Brain microvascular endothelial cell (primary cell): ENCODE results near the gene CCT6B.
"Not testable (repeated sequence)": the region's sequence is repeated elsewhere in the genome, so short reads cannot be mapped to it uniquely, and the experiment has no call there.

Source experiments
- DNase-seq: peaks from one replicate; pipeline ENCODE4 v3.0.0-alpha.2; 2020
- H3K27ac ChIP-seq: fragments of 250-450 bp; sonication (Bioruptor Pico); 2 replicates; pipeline ENCODE4 v1.5.1; 2020; ENCODE audit warnings: mild to moderate bottlenecking, moderate library complexity
- H3K27me3 ChIP-seq: fragments of 250-450 bp; sonication (Bioruptor Pico); replicated peaks from 2 replicates; pipeline ENCODE4 v1.5.1; 2020; ENCODE audit warnings: mild to moderate bottlenecking
- H3K36me3 ChIP-seq: fragments of 250-450 bp; sonication (Bioruptor Pico); replicated peaks from 2 replicates; pipeline ENCODE4 v1.5.1; 2020; ENCODE audit warnings: mild to moderate bottlenecking
- H3K4me3 ChIP-seq: 2 replicates; pipeline ENCODE4 v1.5.1; 2011; ENCODE audit warnings: low read depth, mild to moderate bottlenecking, control low read depth, low read length, moderate library complexity
- in situ Hi-C: cut with HindIII; loops from 2 replicates; pipeline ENCODE4 v1.10.0; 2017; ENCODE audit warnings: low sequenced_read_pairs, low pct_ligation_motif_present
- TF ChIP-seq, protein P1 (sequence below): IDR thresholded peaks from 2 replicates; pipeline ENCODE4 v1.5.1; 2011; ENCODE audit warnings: low read depth, mild to moderate bottlenecking, moderate library complexity, low read length, control low read depth, inconsistent platforms; ENCODE audit errors: missing control alignments

The CCT6B gene

DNA sequence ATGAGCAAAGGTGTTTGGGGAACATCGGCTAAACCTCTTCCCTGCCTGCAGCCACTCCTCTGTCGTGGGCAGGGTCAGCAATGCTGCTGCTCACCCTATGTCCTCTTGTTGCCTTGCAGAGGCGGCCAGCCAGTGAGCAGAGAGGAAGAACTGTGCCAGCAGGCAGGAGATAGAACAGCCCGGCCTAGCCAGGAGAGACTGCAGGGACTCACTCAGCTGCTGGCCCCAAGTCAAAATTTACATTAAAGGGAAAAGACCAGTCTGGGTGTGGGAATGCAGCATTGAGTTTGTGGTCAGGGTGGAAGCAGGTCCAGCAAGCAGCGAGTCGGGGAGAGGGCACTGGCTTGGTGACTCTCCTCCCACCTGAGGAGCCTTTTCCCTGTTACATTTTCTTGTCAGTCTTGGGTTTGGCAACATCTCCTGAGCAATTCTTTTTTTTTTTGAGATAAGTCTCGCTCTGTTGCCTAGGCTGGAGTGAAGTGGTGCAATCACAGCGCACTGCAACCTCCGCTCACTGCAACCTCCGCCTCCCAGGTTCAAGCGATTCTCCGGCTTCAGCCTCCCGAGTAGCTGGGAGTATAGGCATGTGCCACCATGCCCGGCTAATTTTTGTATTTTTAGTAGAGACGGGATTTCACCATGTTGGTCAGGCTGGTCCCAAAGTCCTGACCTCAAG, 41.8 kb upstream of the CCT6B start:
- no peak for DNase-seq
- TF ChIP-seq, protein P1, sequence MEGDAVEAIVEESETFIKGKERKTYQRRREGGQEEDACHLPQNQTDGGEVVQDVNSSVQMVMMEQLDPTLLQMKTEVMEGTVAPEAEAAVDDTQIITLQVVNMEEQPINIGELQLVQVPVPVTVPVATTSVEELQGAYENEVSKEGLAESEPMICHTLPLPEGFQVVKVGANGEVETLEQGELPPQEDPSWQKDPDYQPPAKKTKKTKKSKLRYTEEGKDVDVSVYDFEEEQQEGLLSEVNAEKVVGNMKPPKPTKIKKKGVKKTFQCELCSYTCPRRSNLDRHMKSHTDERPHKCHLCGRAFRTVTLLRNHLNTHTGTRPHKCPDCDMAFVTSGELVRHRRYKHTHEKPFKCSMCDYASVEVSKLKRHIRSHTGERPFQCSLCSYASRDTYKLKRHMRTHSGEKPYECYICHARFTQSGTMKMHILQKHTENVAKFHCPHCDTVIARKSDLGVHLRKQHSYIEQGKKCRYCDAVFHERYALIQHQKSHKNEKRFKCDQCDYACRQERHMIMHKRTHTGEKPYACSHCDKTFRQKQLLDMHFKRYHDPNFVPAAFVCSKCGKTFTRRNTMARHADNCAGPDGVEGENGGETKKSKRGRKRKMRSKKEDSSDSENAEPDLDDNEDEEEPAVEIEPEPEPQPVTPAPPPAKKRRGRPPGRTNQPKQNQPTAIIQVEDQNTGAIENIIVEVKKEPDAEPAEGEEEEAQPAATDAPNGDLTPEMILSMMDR = no peak
- no peak overlapping the region for H3K27ac ChIP-seq
- H3K4me3 ChIP-seq = no peak overlapping the region
- in situ Hi-C loops = no loop called here
- peaks cover 6% of the 10 kb centered on the region for H3K36me3 ChIP-seq
- H3K27me3 ChIP-seq = no peaks in the 10 kb centered on the region

DNA sequence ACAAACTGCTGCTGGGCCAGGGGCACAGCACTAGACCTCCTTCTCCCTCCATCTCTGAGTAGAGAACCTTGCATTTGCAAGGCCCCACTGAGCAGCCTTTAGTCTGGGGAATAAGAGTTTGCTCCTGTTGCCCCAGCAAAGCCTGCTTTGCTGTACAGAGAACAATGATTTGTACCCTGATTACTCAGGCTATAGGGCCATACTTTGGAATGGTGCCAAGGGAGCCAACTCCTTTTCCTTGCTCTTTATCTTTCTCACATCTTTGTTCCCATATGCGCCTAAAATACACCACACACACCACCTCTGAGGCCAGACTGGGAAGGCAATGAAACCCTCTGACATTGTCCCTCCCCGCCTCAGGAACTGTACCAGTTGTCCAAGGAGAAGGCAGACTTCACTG, 40.3 kb upstream of the CCT6B start:
- peaks cover 6% of the 10 kb centered on the region for H3K36me3 ChIP-seq
- DNase-seq = no peak
- no peaks in the 10 kb centered on the region for H3K27me3 ChIP-seq
- H3K4me3 ChIP-seq = no peak overlapping the region
- in situ Hi-C loops = no loop called here
- no peak overlapping the region for H3K27ac ChIP-seq
- TF ChIP-seq, protein P1 = no peak

DNA sequence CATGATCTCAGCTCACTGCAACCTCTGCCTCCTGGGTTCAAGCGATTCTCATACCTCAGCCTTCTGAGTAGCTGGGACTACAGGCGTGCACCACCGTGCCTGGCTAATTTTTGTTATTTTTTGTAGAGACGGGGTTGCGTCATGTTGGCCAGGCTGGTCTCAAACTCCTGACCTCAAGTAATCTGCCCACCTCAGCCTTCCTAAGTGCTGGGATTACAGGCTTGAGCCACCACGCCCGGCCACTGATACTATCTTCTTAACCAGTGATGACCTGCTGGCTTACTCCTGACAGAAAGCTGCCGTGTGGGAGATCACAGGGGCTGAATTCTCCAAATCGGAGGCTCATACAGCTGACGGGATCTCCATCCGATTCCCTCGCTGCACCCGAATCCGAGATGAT, 39.7 kb upstream of the CCT6B start:
- DNase-seq, H3K27me3 ChIP-seq, H3K4me3 ChIP-seq, H3K36me3 ChIP-seq, in situ Hi-C loops, H3K27ac ChIP-seq: not testable (repeated sequence)

DNA sequence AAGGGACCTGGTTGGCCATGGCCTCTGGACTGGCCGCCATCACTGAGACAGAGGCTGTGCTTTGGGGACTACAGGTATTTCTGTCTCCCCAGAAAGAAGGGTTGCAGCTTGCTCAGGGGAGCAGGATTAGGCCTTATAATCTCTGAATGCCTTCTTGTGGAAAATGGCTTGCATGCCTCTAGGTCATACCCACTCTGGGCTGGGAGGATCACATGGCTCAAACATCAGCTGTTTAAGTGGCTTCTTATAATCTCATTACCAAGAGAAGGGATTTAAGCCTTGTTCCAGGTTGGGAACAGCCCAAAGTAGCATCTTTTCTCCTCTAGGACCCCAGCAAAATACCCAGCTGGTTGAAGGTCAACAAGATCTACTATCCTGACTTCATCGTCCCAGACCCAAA, 38.2 kb upstream of the CCT6B start:
- in situ Hi-C loops = no loop called here
- Histone ChIP-seq H3K4me3 (no peak overlapping the region), H3K27me3 (no peaks in the 10 kb centered on the region), H3K36me3 (peaks cover 9% of the 10 kb centered on the region), H3K27ac (no peak overlapping the region)
- no peak for DNase-seq
- TF ChIP-seq, protein P1 = no peak

DNA sequence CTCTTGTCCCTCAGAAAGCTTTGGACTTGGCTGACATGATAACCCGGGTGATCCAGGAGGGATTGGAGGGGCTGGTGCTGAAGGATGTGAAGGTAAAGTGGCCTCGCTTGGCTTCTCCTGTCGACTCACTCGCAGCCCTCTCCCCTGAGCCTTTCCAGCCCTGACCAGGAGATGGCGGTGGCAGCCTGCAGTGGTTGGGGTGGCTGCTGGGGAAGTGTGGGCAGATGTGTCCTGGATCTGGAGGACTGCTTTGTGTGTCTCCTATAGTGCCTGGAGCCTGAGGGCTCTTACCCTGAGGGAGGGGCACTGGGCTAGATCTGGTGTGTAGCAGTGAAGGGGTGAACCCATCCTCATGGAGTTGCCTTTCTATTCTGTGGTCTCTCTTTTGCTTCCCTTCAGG, 36.9 kb upstream of the CCT6B start:
- DNase-seq = peak; percentile 58
- no peak overlapping the region for H3K27ac ChIP-seq
- in situ Hi-C loops = no loop called here
- H3K36me3 ChIP-seq = peaks cover 16% of the 10 kb centered on the region
- H3K27me3 ChIP-seq = no peaks in the 10 kb centered on the region
- H3K4me3 ChIP-seq = no peak overlapping the region
- TF ChIP-seq, protein P1 = peak; percentile 97

DNA sequence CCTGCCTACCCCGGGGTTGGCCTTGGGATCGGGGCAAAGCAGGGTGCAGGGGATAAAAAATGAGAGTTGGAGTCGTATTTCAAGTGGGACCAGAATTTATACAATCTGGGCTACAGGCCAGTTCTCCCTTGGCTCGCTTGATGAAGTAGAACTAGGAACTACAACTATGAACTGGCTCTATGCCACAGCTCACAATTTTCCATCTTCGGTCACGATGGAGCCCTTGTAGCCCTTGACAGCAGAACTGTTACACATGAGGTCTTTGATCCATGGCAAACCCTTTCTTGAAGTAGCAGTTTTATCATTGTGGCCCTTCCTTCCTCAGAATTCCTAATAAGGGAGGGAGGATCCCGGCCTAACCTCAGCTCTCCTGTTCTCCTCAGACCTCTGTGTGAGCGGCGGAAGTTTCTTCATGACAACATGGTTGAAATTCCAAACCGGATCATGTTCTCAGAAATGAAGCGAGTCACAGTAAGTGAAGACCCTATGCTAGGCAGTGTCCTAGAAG, 36.1 kb upstream of the CCT6B start:
- no peaks in the 10 kb centered on the region for H3K27me3 ChIP-seq
- peak; percentile 73 for DNase-seq
- in situ Hi-C loops = no loop called here
- H3K4me3 ChIP-seq = no peak overlapping the region
- H3K36me3 ChIP-seq = peaks cover 20% of the 10 kb centered on the region
- TF ChIP-seq, protein P1 = no peak
- no peak overlapping the region for H3K27ac ChIP-seq
